CD4-positive, CD25-positive, alpha-beta regulatory T cell (primary cell): ENCODE measurements around the gene ZNF341. TPM values are rescaled to one million over a fixed set of nuclear protein-coding genes. Genes with fewer than 3 reads are reported as not detected.
A peak's percentile ranks its signal among the peaks of the same experiment; 100 is the strongest.
"Not testable (repeated sequence)": the region's sequence is repeated elsewhere in the genome, so short reads cannot be mapped to it uniquely, and the experiment has no call there.

Experiments used
- ATAC-seq, 2 donors: fragments of 150-1000 bp; cut with Tn5 transposase; one replicate each; pipeline ENCODE4 v1.10.0; 2021; ENCODE audit warnings: low read depth in 2 of 2, moderate number of reproducible peaks in 2 of 2, moderate library complexity in 1 of 2
- DNase-seq, 3 donors: peaks; one replicate each; pipeline versions ENCODE4 v3.0.0 to v3.0.0-alpha.2; 2012 to 2022; ENCODE audit warnings: mixed read lengths in 1 of 3
- H3K27ac ChIP-seq: one replicate; pipeline ENCODE4 v1.7.0; 2013; ENCODE audit warnings: mild to moderate bottlenecking, low read length; ENCODE audit not compliant: insufficient read depth, poor library complexity, severe bottlenecking
- H3K27me3 ChIP-seq: one replicate; pipeline ENCODE4 v1.7.0; 2013; ENCODE audit warnings: low read length; ENCODE audit not compliant: control insufficient read depth, insufficient read depth
- H3K36me3 ChIP-seq: one replicate; pipeline ENCODE4 v1.7.0; 2013; ENCODE audit warnings: mild to moderate bottlenecking, low read length, moderate library complexity; ENCODE audit not compliant: control insufficient read depth, insufficient read depth
- H3K4me1 ChIP-seq: 2 replicates; pipeline ENCODE4 v1.7.0; 2013; ENCODE audit warnings: mild to moderate bottlenecking, low read length; ENCODE audit not compliant: insufficient read depth, control insufficient read depth, poor library complexity, severe bottlenecking
- H3K4me3 ChIP-seq: one replicate; pipeline ENCODE4 v1.7.0; 2013; ENCODE audit warnings: low read depth, mild to moderate bottlenecking, low read length, moderate library complexity
- H3K9me3 ChIP-seq, 2 experiments: 1 replicate in 1 of 2; 2 replicates in 1 of 2; pipeline ENCODE4 v1.7.0; 2013; ENCODE audit warnings: low read length in 2 of 2, mild to moderate bottlenecking in 1 of 2, moderate library complexity in 1 of 2; ENCODE audit not compliant: control insufficient read depth in 2 of 2
- H3K27ac Mint-ChIP-seq, 3 donors: one replicate each; pipeline ENCODE4 v1.8.0; 2020 to 2022; ENCODE audit warnings: mild to moderate bottlenecking in 3 of 3, mixed read lengths in 3 of 3, moderate library complexity in 2 of 3
- H3K27me3 Mint-ChIP-seq: one replicate; pipeline ENCODE4 v1.8.0; 2022; ENCODE audit warnings: mild to moderate bottlenecking, mixed read lengths
- H3K36me3 Mint-ChIP-seq: one replicate; pipeline ENCODE4 v1.8.0; 2020; ENCODE audit warnings: mixed read lengths
- H3K4me1 Mint-ChIP-seq, 4 donors: one replicate each; pipeline ENCODE4 v1.8.0; 2020 to 2022; ENCODE audit warnings: mixed read lengths in 4 of 4, mild to moderate bottlenecking in 1 of 4
- H3K4me3 Mint-ChIP-seq, 4 donors: one replicate each; pipeline ENCODE4 v1.8.0; 2020 to 2022; ENCODE audit warnings: mild to moderate bottlenecking in 4 of 4, mixed read lengths in 4 of 4, moderate library complexity in 3 of 4
- H3K9me3 Mint-ChIP-seq, 7 donors: one replicate each; pipeline ENCODE4 v1.8.0; 2020 to 2022; ENCODE audit warnings: mixed read lengths in 7 of 7, mild to moderate bottlenecking in 3 of 7, moderate library complexity in 2 of 7
- polyA plus RNA-seq, 4 donors: library from polyadenylated mRNA; unstranded; fragments of 300-500 nt; fragmentation: Illumina TruSeq; gene quantifications; one replicate each; pipeline ENCODE4 v1.2.3, GENCODE V29; 2021
- total RNA-seq: library from RNA; stranded (reverse); gene quantifications from one replicate; pipeline ENCODE4 v1.2.3, GENCODE V29; 2022

Gene ZNF341
- total and polyA plus RNA-seq, 5 donors from 2014 or later: 0.89 to 4.6 (median 1.3) TPM

GRCh38 chr20:33753763-33754162 lies 22.0 kb downstream of the ZNF341 start:
- Histone ChIP-seq H3K36me3 (peaks cover 21% of the 10 kb centered on the region), H3K27me3 (no peaks in the 10 kb centered on the region), H3K4me3 (no peak overlapping the region), H3K27ac (no peak overlapping the region), H3K4me1 (no peaks in the 10 kb centered on the region), H3K9me3 (no peaks in the 10 kb centered on the region)
- Mint-ChIP-seq H3K27me3 (no peaks in the 10 kb centered on the region), H3K36me3 (peaks cover 35% of the 10 kb centered on the region), H3K9me3 (peaks cover 0 to 6% (median 0%) of the 10 kb centered on the region in 7 donors), H3K4me1 (peaks cover 0 to 11% (median 2%) of the 10 kb centered on the region in 4 donors), H3K27ac (peak overlapping the region in 1 of 3 donors; percentile 78), H3K4me3 (no peak overlapping the region)
- DNase-seq: no peak
- ATAC-seq: no peak

DNA sequence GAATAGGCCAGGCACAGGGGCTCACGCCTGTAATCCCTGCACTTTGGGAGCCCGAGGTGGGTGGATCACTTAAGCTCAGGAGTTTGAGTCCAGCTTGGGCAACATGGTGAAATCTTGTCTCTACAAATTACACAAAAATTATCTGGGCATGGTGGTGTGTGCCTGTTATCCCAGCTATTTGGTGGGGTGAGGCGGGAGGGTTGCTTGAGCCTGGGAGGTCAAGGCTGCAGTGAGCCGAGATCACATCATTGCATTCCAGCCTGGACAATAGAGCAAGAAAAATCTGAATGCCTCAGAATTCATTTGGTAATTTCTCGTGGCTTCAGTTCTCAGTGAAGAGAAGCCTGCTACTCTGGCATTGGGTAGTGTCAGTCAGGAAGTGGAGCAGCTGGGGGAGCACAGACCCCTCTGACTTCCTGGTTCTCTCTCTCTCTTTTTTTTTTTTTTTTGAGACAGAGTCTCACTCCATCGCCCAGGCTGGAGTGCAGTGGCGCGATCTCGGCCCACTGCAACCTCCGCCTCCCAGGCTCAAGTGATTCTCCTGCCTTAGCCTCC lies 24.2 kb downstream of the ZNF341 start:
- Mint-ChIP-seq H3K4me3 (peak overlapping the region in 1 of 4 donors; percentile 15), H3K27ac (peak overlapping the region in 1 of 3 donors; percentile 72), H3K36me3 (peaks cover 32% of the 10 kb centered on the region), H3K4me1 (peaks cover 0 to 10% (median 0%) of the 10 kb centered on the region in 4 donors)
- H3K27ac ChIP-seq, ATAC-seq, H3K4me3 ChIP-seq, H3K4me1 ChIP-seq, H3K27me3 Mint-ChIP-seq, H3K27me3 ChIP-seq, H3K9me3 Mint-ChIP-seq, H3K9me3 ChIP-seq: not testable (repeated sequence)
- peaks cover 17% of the 10 kb centered on the region for H3K36me3 ChIP-seq
- peak in 1 of 3 donors; percentile 35 for DNase-seq

GRCh38 chr20:33757046-33757445 lies 25.2 kb downstream of the ZNF341 start:
- H3K9me3 ChIP-seq: no peaks in the 10 kb centered on the region
- H3K27ac ChIP-seq: no peak overlapping the region
- Mint-ChIP-seq H3K9me3 (peaks cover 0 to 6% (median 0%) of the 10 kb centered on the region in 7 donors), H3K27me3 (no peaks in the 10 kb centered on the region), H3K4me1 (peaks cover 0 to 10% (median 0%) of the 10 kb centered on the region in 4 donors), H3K36me3 (peaks cover 33% of the 10 kb centered on the region), H3K27ac (no peak overlapping the region), H3K4me3 (no peak overlapping the region)
- ATAC-seq: no peak
- no peaks in the 10 kb centered on the region for H3K27me3 ChIP-seq
- no peaks in the 10 kb centered on the region for H3K4me1 ChIP-seq
- no peak for DNase-seq
- H3K4me3 ChIP-seq: no peak overlapping the region
- peaks cover 14% of the 10 kb centered on the region for H3K36me3 ChIP-seq

DNA sequence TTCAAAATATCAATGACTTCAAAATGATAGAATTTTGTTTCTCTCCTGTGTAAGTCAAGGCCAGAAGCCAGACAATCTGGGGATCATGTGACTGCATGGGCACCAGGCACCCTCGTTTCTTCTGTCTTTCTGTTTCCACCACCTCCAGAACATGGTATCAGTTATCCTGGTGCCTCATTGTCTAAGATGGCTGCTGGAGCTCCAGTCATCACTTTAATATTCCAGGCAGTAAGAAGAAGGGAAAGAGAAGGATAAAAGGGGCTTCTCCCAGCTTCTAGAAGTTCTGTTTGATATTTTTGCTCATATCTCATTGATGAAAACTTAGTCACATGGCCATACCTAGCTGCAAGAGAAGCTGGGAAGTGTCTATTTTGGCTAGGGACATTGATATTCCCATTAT lies 25.7 kb downstream of the ZNF341 start:
- H3K27ac ChIP-seq: no peak overlapping the region
- no peaks in the 10 kb centered on the region for H3K4me1 ChIP-seq
- H3K27ac Mint-ChIP-seq: no peak overlapping the region
- no peaks in the 10 kb centered on the region for H3K27me3 Mint-ChIP-seq
- H3K4me1 Mint-ChIP-seq: peaks cover 0 to 10% (median 0%) of the 10 kb centered on the region in 4 donors
- H3K36me3 Mint-ChIP-seq: peaks cover 35% of the 10 kb centered on the region
- DNase-seq (no peak), ATAC-seq (no peak)
- H3K36me3 ChIP-seq: peaks cover 14% of the 10 kb centered on the region
- peaks cover 0 to 6% (median 0%) of the 10 kb centered on the region in 7 donors for H3K9me3 Mint-ChIP-seq
- no peak overlapping the region for H3K4me3 Mint-ChIP-seq
- H3K4me3 ChIP-seq: no peak overlapping the region
- H3K27me3 ChIP-seq: no peaks in the 10 kb centered on the region
- H3K9me3 ChIP-seq: no peaks in the 10 kb centered on the region

DNA sequence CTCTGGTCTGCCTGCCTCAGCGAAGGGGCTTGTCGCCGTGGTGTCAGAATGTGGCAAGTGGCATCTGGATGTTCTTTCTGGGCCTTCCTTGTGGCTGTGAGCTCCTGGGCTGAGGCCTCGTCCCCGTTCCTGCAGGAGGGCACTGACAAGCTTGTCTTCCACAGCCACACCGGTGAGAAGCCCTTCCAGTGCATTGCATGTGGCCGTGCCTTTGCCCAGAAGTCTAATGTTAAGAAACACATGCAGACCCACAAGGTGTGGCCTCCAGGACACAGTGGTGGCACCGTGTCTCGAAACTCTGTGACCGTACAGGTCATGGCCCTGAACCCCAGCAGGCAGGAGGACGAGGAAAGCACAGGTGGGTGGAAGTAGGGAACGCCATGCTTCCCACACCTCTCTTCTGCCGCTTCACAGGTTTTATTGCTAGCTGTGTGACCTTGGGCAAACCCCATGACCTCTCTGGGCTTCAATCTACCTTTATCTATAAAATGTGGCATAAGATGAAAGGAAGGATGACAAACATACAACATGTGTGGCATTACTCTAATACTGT lies 30.0 kb downstream of the ZNF341 start:
- Mint-ChIP-seq H3K27me3 (no peaks in the 10 kb centered on the region), H3K27ac (no peak overlapping the region), H3K36me3 (peaks cover 31% of the 10 kb centered on the region), H3K9me3 (peaks cover 0 to 6% (median 2%) of the 10 kb centered on the region in 7 donors), H3K4me3 (no peak overlapping the region), H3K4me1 (peaks cover 0 to 2% (median 0%) of the 10 kb centered on the region in 4 donors)
- DNase-seq: no peak
- H3K27ac ChIP-seq: no peak overlapping the region
- no peak for ATAC-seq
- no peak overlapping the region for H3K4me3 ChIP-seq
- no peaks in the 10 kb centered on the region for H3K4me1 ChIP-seq
- H3K9me3 ChIP-seq: no peaks in the 10 kb centered on the region
- peaks cover 6% of the 10 kb centered on the region for H3K36me3 ChIP-seq
- H3K27me3 ChIP-seq: no peaks in the 10 kb centered on the region

DNA sequence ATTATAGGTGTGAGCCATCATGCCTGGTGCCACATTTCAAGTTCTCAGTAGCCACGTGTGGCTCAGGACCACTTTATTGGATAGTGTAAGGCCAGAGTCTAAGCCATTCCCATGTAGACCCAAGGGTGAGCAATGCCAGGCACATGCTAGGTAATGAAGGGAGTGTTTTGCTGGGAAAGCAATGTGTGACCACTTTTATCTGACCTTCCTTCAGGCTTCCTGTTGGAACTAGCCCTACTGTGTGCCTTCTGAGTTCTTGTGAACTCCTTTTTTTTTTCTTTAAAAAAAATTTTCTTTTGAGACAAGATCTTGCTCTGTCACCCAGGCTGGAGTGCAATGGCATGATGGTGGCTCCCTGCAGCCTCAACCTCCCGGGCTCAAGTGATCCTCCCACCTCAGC lies 33.3 kb downstream of the ZNF341 start:
- Histone ChIP-seq H3K9me3 (no peaks in the 10 kb centered on the region), H3K36me3 (peaks cover 4% of the 10 kb centered on the region), H3K4me1 (no peaks in the 10 kb centered on the region), H3K27ac (no peak overlapping the region), H3K27me3 (no peaks in the 10 kb centered on the region), H3K4me3 (no peak overlapping the region)
- Mint-ChIP-seq H3K36me3 (peaks cover 28% of the 10 kb centered on the region), H3K27ac (no peak overlapping the region), H3K4me1 (no peaks in the 10 kb centered on the region), H3K4me3 (no peak overlapping the region), H3K9me3 (peaks cover 0 to 2% (median 0%) of the 10 kb centered on the region in 7 donors), H3K27me3 (no peaks in the 10 kb centered on the region)
- no peak for ATAC-seq
- DNase-seq: no peak

- no peaks in the 10 kb centered on the region for H3K27me3 Mint-ChIP-seq
- Histone ChIP-seq H3K4me3 (no peak overlapping the region), H3K36me3 (peaks cover 4% of the 10 kb centered on the region), H3K9me3 (no peaks in the 10 kb centered on the region), H3K27ac (no peak overlapping the region), H3K27me3 (no peaks in the 10 kb centered on the region), H3K4me1 (no peaks in the 10 kb centered on the region)
- ATAC-seq: no peak
- H3K27ac Mint-ChIP-seq: no peak overlapping the region
- H3K9me3 Mint-ChIP-seq: peaks cover 0 to 2% (median 0%) of the 10 kb centered on the region in 7 donors
- H3K36me3 Mint-ChIP-seq: peaks cover 31% of the 10 kb centered on the region
- no peak overlapping the region for H3K4me3 Mint-ChIP-seq
- H3K4me1 Mint-ChIP-seq: no peaks in the 10 kb centered on the region
- no peak for DNase-seq
Observed at GRCh38 chr20:33765592-33765991, 33.8 kb downstream of the ZNF341 start.

DNA sequence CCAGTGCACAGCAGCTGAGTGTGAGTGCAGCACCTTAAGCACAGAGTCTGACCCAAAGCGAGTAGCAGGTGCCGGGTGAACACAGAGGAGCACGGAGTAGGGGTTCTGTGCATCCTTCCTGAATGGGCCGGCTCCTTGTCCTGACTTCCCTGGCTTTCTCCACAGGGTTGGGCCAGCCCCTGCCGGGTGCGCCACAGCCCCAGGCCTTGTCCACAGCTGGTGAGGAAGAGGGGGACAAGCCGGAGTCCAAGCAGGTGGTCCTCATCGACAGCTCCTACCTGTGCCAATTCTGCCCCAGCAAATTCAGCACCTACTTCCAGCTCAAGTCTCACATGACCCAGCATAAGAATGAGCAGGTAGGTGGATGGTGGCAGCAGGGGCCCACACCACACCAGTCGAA lies 34.9 kb downstream of the ZNF341 start:
- no peak for DNase-seq
- no peak overlapping the region for H3K27ac ChIP-seq
- Mint-ChIP-seq H3K9me3 (peaks cover 0 to 2% (median 0%) of the 10 kb centered on the region in 7 donors), H3K27ac (no peak overlapping the region), H3K27me3 (no peaks in the 10 kb centered on the region), H3K4me1 (no peaks in the 10 kb centered on the region), H3K4me3 (no peak overlapping the region), H3K36me3 (peaks cover 35% of the 10 kb centered on the region)
- no peak overlapping the region for H3K4me3 ChIP-seq
- H3K36me3 ChIP-seq: peaks cover 4% of the 10 kb centered on the region
- no peak for ATAC-seq
- no peaks in the 10 kb centered on the region for H3K9me3 ChIP-seq
- H3K4me1 ChIP-seq: no peaks in the 10 kb centered on the region
- no peaks in the 10 kb centered on the region for H3K27me3 ChIP-seq
